Kidney epithelial cell (primary cell): ENCODE data around the gene CAPN13. TPM values are rescaled to one million over a fixed set of nuclear protein-coding genes. Genes with fewer than 3 reads are reported as not detected.
"Not testable (repeated sequence)": the region's sequence is repeated elsewhere in the genome, so short reads cannot be mapped to it uniquely, and the experiment has no call there.

Experiments used
- DNase-seq: peaks from one replicate; pipeline ENCODE4 v3.0.0-alpha.2; 2010; ENCODE audit warnings: low read depth
- H3K27me3 ChIP-seq: 2 replicates; pipeline ENCODE4 v1.6.0; 2011; ENCODE audit warnings: low read length; ENCODE audit not compliant: control insufficient read depth, insufficient read depth
- H3K36me3 ChIP-seq: 2 replicates; pipeline ENCODE4 v1.5.1; 2011; ENCODE audit warnings: low read length; ENCODE audit not compliant: control insufficient read depth, insufficient read depth
- H3K4me3 ChIP-seq: 2 replicates; pipeline ENCODE4 v1.5.1; 2011; ENCODE audit warnings: low read depth, mild to moderate bottlenecking, control low read depth, low read length
- CTCF ChIP-seq: IDR thresholded peaks from 2 replicates; pipeline ENCODE4 v1.5.1; 2011; ENCODE audit warnings: mild to moderate bottlenecking, moderate library complexity, low read length, control low read depth, inconsistent platforms; ENCODE audit not compliant: insufficient read depth, poor library complexity, severe bottlenecking
- total RNA-seq: library from RNA; depleted of rRNA; stranded (reverse); fragments of >200 nt; gene quantifications from 2 replicates; pipeline ENCODE4 v1.2.3, GENCODE V29; 2015

Gene CAPN13
- total RNA-seq, 1 donor from 2014 or later: not detected

GRCh38 chr2:30701782-30702181 is 105.5 kb downstream of the CAPN13 start:
- no peaks in the 10 kb centered on the region for H3K36me3 ChIP-seq
- DNase-seq: no peak
- TF ChIP-seq CTCF: no peak
- no peaks in the 10 kb centered on the region for H3K27me3 ChIP-seq
- no peak overlapping the region for H3K4me3 ChIP-seq

- not testable (repeated sequence) for H3K27me3 ChIP-seq, H3K36me3 ChIP-seq, H3K4me3 ChIP-seq, DNase-seq
Measured at GRCh38 chr2:30697242-30698103, 109.8 kb downstream of the CAPN13 start.

GRCh38 chr2:30695749-30696148 is 111.5 kb downstream of the CAPN13 start:
- no peak for DNase-seq
- H3K36me3 ChIP-seq: no peaks in the 10 kb centered on the region
- H3K27me3 ChIP-seq: peaks cover 5% of the 10 kb centered on the region
- H3K4me3 ChIP-seq: no peak overlapping the region
- no peak for TF ChIP-seq CTCF

- TF ChIP-seq CTCF: no peak
- Histone ChIP-seq H3K36me3 (no peaks in the 10 kb centered on the region), H3K27me3 (peaks cover 5% of the 10 kb centered on the region), H3K4me3 (no peak overlapping the region)
- no peak for DNase-seq
Measured at GRCh38 chr2:30694286-30695055, 112.8 kb downstream of the CAPN13 start.

- H3K36me3 ChIP-seq: no peaks in the 10 kb centered on the region
- peaks cover 5% of the 10 kb centered on the region for H3K27me3 ChIP-seq
- TF ChIP-seq CTCF: no peak
- H3K4me3 ChIP-seq: no peak overlapping the region
- DNase-seq: no peak
Measured at GRCh38 chr2:30693821-30694281, 113.4 kb downstream of the CAPN13 start.

- TF ChIP-seq CTCF: no peak
- peaks cover 5% of the 10 kb centered on the region for H3K27me3 ChIP-seq
- H3K4me3 ChIP-seq: no peak overlapping the region
- H3K36me3 ChIP-seq: no peaks in the 10 kb centered on the region
- no peak for DNase-seq
Measured at GRCh38 chr2:30692829-30693275, 114.4 kb downstream of the CAPN13 start.
